ENCODE results near the gene KLRB1.
"Not testable (repeated sequence)": the region's sequence is repeated elsewhere in the genome, so short reads cannot be mapped to it uniquely, and the experiment has no call there.

Gene KLRB1

DNA sequence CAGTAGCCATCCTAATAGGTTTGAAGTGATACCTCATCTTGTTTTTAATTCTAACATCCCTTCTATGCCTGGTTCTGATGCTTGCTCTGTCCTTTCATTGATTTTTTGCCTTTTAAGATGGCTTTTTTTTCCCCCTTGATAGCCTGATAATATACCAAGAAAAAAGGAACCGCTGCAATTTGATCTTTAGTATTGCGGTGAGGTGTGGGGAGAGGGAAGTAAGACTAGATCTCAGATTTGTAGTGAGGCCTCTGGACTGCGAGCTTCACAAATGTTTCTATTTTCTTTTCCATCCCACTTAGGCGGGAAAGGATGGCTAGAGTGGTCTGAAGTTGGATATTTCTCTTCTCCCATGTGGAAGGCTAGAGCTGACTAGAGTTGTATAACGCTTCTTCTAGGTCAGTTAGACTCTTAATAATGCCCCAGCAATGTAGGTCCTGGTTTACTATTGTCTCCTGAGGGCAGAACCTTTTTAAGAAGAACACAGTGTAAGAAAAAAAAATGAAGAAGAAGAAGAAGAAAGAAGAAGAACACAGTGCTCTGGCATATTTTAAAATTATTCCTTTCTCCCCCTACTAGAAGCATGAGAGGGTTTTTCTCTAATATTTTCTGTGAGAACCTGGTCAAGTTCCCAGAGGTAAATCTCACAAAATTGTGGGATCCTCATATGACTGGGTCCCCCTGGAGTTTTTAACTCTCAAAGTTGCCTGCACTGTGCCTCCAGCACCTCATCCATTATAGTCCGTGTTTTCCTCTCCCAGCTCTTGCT lies 11.9 kb upstream of the KLRB1 start:
- no peak for DNase-seq (ENCODE audit: low spot score)

DNA sequence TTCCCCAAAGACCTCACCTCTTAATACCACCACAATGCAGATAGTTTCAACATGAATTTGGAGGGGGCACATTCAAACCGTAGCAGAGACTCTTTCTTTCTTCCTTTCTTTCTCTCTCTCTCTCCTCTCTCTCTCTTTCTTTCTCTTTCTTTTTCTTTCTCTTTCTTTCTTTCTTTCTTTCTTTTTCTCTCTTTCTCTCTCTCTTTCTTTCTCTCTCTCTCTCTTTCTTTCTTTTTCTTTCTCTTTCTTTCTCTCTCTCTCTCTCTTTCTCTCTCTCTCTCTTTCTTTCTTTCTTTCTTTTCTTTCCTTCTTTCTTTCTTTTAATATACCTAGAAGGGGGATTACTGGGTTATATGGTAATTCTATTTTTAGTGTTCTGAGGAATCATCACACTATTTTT lies 11.2 kb upstream of the KLRB1 start:
- DNase-seq (ENCODE audit: low spot score) = not testable (repeated sequence)

DNA sequence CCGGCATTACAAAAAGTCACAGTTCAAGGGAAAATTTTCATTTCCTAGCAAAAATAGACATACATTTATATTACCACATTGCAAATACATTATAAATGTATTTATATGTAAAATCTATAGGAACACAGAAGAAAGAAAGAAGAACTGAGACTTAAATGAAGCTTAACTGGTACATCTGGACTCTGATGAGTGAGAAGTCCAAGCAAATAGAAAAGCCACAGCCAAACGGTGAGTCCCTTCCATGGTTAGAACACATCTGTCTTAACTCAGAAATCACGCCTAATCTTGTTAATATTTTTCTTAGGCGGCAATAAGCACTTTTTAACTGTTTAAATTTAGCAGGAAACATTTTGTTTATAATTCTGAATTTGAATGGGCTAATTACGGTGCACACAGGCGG lies 9.4 kb upstream of the KLRB1 start:
- no peak for DNase-seq (ENCODE audit: low spot score)

DNA sequence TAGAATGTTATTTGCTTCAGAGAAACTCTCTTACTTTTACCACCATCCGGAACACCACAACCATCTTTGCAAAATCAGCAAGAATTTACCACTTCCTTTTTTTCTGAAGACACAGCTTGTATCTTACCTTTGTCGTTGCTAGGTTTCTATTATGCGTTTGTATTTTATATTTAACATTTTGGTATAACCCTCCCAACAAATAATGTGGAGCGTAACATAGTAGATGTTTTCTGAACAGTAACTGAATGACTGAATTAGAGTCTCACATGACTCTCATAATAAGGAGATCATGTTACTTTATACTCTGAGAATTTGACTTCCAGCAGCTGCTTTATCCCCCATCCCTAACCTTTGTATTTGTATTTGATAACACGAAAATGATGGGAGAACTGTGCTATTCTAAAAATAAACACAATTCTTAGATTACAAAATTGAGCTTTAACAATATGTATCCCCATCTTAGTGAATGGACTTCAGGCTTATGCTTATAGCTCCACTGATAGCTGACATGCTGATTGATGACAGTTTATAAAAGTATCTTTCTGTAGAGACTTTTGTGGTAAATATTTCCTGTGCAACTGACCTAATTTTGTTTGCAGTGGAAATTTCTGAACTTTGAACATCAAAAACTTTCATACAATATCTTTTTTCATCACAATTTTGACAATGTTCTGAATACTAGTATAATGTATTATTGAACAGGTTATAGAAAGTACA lies 7.9 kb upstream of the KLRB1 start:
- DNase-seq (ENCODE audit: low spot score) = no peak

DNA sequence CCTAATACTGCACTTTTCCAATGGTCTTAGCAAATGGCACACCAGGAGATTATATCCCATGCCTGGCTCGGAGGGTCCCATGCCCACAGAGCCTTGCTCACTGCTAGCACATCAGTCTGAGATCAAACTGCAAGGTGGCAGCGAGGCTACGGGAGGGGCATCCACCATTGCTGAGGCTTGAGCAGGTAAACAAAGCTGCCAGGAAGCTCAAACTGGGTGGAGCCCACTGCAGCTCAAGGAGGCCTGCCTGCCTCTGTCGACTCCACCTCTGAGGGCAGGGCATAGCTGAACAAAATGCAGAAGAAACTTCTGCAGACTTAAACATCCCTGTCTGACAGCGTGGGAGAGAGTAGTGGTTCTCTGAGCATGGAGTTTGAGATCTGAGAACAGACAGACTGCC lies 2.9 kb upstream of the KLRB1 start:
- DNase-seq (ENCODE audit: low spot score) = not testable (repeated sequence)

DNA sequence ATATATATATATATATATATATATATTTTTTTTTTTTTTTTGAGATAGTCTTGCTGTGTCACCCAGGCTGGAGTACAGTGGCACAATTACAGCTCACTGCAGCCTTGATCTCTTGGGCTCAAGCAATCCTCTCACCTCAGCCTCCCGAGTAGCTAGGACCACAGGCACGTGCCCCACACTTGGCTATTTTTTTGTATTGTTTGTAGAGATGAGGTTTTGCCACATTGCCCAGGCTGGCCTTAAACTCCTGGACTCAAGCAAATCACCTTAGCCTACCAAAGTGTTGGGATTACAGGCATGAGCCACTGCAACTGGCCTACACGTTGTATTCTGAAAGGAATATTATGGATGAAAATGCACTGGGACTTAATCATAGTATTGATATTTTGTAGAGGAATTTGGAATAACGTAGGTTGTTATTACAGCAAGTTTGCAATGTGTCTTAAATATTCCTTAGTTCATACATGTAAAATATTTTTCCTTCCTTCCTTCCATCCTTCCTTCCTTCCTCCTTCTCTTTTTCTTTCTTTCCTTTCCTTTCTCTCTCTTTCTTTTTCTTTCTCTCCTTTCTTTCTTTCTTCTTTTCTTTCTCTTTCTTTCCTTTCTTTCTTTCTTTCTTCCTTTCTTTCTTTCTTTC lies 862 bp downstream of the KLRB1 start:
- no peak for DNase-seq (ENCODE audit: low spot score)

DNA sequence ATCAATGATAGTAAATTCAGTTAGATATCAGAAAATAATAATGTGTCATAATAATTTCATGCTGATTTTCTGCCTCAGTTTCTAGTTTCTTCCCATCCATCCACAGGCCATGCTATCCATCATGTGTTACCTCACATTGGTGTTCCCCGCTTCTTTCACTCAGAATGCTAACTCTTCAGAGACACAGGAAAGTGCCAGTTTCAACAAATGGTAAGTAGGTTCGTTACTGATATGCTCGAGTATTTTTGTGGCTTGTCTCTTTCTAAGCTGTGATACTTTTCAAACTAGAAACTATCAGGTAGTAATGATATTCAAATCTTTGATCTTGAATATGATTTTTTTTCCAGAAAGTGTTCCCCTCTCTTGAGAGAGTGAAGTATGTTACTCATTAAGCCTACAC lies 1.5 kb downstream of the KLRB1 start:
- DNase-seq (ENCODE audit: low spot score) = no peak

DNA sequence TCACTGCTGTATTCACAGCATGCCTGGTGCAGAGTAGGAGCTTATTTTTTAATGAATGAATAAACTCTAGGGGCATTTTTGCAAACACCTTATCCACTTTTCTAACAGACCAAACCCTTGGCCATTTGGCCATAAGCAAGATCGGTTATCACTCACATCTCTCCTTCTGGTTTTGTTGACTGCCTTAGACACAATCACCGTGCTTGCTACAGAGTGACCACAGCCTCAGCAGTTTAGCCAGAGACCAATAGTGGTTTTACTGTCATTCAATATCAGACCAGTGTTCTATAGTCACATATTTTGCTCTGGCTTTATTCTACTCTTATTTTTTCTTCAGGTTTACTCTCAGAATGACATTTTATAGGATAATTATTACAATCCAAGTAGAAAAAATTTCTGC lies 2.2 kb downstream of the KLRB1 start:
- DNase-seq (ENCODE audit: low spot score) = no peak

DNA sequence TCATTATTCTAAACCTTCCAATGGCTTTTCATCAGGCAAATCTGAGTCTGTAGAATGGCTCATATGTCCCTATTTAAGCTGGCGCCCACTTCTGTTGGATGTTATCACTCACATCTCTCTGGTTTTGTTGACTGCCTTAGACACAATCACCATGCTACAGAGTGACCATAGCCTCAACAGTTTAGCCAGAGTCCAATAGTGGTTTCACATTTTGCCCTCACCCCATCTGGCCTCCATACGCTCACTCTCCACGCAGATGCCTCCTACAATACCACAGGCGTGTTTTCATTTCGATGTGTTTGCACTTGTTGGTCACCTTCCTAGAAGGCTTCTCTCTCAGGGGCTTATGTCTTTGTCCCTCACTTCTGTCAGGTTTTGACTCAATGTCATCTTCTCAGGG lies 3.4 kb downstream of the KLRB1 start:
- no peak for DNase-seq (ENCODE audit: low spot score)

DNA sequence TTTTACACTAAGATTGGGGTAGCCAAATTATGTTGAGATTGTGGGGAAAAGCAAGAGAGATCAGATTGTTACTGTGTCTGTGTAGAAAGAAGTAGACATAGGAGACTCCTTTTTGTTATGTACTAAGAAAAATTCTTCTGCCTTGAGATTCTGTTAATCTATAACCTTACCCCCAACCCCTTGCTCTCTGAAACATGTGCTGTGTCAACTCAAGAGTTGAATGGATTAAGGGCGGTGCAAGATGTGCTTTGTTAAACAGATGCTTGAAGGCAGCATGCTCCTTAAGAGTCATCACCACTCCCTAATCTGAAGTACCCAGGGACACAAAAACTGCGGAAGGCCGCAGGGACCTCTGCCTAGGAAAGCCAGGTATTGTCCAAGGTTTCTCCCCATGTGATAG lies 7.3 kb downstream of the KLRB1 start:
- DNase-seq (ENCODE audit: low spot score) = not testable (repeated sequence)

DNA sequence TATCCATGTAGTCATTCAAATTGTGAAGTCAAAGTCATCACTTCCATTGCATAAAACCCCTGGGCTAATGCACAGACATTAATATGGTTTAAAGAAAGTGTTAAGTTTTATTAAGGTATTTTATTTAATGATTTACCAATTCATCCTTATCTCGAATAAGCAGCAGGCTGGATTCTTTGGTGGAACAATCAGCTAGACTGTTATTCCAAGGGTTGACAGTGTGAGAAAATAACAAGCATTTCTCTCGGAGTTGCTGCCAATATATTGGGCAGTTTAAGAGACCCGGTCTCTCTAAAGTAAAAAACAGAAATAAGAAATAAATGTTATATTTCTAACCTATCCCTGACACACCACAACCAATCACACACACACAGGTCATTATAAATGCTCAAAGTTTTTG lies 9.4 kb downstream of the KLRB1 start:
- no peak for DNase-seq (ENCODE audit: low spot score)

DNA sequence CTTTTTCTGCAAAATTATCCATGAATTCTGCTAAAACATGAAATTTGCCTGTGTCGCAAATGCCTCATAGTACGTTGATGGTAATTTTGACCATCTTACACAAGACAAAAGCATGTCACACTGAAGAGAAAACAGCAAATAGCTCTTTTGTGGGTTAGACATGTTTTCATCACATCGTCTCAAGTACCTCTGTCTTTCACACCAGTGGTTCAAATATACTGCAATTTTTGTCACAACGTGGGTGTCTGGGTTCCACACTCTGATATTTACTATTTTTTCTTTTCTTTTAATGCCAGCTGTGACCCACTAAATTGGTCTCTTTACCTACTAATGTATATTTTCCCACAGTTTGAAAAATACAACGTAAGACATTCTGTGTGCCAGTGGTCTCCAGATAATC lies 10.4 kb downstream of the KLRB1 start:
- DNase-seq (ENCODE audit: low spot score) = no peak

DNA sequence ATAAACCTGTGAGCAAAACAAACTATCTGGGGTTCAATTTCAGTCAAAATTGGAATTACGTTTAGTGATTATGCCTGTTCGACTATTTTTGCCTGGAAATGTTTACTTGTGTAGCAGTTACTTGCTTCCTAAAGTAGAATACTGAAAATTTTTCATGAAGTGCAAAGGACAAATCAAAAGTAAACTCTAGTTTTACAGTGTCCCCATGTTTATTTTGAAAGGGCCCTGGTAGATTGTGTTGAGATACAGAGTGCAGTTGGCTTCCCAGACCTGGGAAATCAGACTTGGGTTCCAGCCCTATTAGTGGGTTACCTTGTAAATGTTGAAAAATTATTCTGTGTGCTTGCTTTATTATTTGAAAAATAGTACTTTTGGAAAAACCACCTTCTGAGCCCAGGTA lies 17.3 kb downstream of the KLRB1 start:
- DNase-seq (ENCODE audit: low spot score) = no peak

DNA sequence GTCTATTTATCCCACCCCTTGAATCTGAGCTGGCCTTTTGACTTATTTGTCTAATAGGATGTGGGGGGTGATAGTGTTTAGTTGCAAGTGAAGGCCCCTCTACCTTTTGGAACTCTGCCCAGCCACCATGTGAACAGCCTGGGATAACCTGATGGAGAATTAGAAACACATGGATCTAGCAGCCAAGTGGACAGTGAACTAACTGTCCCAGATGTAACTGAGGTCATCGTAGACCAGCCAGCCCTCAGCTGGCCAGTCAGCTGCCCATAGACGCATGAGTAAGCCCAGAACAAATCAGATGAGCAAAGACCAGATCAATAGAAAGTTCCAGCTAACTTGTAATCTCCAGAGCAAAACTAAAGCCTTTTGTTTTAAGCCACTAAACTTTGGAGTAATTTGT lies 19.0 kb downstream of the KLRB1 start:
- DNase-seq (ENCODE audit: low spot score) = no peak

DNA sequence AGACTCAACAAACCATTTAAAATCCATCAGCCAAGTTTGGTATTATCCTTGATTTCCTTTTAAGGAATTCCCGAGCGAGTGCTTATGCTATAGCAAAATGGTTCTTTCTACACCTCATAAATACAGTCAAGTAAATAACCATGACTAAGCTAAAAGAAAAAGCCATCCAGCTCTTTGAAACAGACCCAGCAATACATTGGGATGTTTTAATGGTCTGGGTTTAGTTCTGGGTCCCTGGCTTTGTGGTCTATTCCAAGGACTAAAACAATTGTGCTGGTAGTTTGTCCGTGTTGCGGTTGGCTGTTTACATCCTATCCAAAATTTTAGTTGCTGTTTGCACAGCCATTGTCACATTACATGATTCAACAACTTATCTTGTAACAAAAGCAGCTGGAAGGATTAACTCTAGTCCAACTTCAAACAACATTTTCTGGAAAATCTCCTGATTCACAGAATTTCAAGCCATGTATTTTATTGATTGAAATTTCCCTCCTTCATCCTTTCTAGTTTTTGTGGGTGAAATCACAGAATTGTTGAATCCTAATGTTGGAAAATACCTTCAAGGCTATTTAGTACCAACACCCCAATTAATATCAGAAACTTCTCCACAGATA lies 19.6 kb downstream of the KLRB1 start:
- no peak for DNase-seq (ENCODE audit: low spot score)

DNA sequence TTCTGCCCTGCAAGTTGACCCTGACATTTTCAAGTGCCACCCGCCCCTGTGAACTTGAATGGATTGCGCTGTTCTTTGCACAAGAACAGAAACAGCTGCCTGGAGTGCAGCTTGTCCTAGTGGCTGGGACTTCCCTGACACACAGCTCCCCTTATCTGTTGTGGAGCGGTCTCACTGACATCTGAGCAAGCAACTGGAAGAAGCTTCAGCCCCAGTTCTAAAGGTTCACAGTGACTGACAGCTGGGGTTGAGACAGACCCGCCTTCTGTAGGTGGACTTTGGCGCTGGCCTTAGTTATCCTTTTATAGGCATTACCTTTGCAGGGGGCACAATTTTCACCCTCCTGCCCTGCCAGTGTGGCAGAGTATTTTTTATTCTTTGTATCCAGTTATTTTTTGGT lies 30.0 kb downstream of the KLRB1 start:
- not testable (repeated sequence) for DNase-seq (ENCODE audit: low spot score)

DNA sequence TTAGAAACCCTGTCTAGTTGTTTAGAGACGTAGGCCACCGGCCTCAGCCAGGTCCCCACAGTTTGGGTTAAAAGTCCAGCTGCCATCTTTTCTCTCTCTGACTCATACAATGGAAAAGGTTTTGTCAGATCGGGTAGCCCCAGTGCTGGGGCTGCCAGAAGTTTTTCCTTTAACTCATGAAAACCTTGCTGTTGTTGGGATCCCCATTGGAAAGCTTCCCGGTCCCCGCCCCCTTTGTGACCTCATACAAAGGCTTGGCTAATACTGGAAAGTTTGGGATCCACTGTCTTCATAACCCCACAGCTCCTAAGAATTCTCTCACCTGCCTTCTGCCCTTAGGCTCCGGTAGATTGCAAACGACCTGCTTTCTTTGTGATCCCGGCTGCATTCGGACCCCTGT lies 40.6 kb downstream of the KLRB1 start:
- not testable (repeated sequence) for DNase-seq (ENCODE audit: low spot score)

DNA sequence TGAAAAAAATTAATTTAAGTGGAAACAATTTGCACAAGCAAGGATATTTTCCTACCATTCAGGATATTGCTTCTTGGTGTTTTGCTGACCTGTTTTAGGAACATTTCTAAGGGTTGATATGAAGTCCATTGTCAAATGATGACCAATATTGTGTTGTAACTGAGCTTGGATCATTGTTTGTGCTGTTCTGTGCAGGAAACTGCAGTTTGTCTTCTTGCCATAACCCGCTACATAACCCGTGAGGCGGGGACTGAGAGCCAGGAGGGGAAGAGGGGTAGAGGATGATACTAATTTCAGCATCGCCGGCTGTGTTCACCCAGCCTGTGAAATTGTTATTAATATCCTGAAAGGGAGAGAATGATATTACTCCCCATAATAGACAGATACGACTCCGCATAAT lies 41.6 kb downstream of the KLRB1 start:
- not testable (repeated sequence) for DNase-seq (ENCODE audit: low spot score)

DNA sequence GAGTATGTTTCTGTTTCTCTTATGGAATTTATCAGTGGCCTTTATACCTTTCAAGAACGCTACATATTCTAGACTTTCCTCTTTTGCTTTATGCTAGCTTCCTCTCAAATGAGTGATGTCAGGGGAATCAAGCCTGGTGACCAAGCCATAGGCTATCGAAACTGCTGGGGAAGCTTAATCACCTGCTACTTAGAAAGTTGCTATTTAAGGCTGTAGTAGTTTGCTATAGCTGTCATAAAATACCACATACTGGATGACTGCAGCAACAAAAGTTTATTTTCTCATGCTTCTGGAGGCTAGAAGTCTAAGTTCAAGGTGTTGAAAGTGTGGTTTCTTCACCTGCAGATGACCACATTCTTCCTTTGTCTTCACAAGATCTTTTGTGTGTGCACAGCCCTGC lies 43.3 kb downstream of the KLRB1 start:
- DNase-seq (ENCODE audit: low spot score) = not testable (repeated sequence)

DNA sequence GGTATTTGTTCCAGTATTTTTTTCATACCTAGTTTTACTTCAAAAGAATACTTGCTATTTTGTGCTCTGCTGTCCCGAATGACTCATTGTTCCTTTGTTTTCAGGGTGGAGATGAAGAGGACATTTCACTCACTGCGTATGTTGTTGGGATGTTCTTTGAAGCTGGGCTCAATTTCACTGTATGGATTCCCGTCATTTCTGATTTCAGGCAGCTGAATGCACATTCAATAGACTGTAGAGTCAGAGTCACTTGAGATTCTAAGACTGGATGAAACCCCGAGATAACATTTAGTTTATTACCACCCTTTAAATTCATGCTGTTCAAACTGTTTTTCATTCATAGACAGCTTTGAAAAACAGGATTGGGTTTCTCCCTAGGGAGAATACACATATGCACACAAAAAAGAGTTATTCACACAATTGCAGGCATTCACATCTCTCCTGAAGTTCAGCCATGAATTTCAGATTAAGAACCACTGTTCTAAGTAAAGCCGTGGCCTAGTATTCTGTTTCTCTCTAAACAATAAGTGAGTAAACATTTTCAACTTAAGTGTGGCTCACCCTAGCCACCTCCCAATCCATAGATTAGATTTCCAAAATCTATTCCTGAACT lies 44.8 kb downstream of the KLRB1 start:
- DNase-seq (ENCODE audit: low spot score) = not testable (repeated sequence)

DNA sequence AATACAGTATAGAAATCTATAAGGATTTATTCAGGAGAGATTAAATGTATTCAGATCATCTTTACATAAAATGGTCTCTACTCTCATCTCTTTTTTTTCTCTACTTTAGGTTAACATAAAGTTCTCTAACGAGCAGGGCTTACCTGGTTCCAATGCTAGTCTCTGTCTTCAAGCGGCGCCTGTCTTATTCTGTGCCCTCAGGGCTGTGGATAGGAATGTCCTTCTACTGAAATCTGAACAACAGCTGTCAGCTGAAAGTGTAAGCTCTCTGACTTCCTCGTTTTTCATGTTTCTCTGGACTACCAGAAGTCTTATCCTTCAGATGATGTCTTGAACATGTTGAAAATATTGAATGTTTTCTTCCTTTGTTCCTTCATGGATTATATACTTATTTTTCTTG lies 62.2 kb downstream of the KLRB1 start:
- DNase-seq (ENCODE audit: low spot score) = not testable (repeated sequence)
